HEK293T (cell line): ENCODE measurements around the gene UTP18.
"Not testable (repeated sequence)": the region's sequence is repeated elsewhere in the genome, so short reads cannot be mapped to it uniquely, and the experiment has no call there.

Experiments used
- BHLHE40 ChIP-seq: fragments of 450-650 bp; IDR thresholded peaks from 2 replicates; pipeline ENCODE4 v1.6.1; 2016; ENCODE audit warnings: mild to moderate bottlenecking, moderate library complexity, borderline replicate concordance
- ELF4 ChIP-seq: fragments of 450-650 bp; IDR thresholded peaks from 2 replicates; pipeline ENCODE4 v1.6.1; 2017; ENCODE audit warnings: antibody characterized with exemption
- FOXA1 ChIP-seq: fragments of 450-650 bp; IDR thresholded peaks from 2 replicates; pipeline ENCODE4 v1.6.1; 2016; ENCODE audit warnings: mild to moderate bottlenecking
- FOXK2 ChIP-seq: fragments of 450-650 bp; IDR thresholded peaks from 2 replicates; pipeline ENCODE4 v1.6.1; 2016; ENCODE audit warnings: mild to moderate bottlenecking
- FOXM1 ChIP-seq: fragments of 450-650 bp; IDR thresholded peaks from 2 replicates; pipeline ENCODE4 v1.6.1; 2017; ENCODE audit warnings: mild to moderate bottlenecking, borderline replicate concordance
- HDGF ChIP-seq: fragments of 450-650 bp; IDR thresholded peaks from 2 replicates; pipeline ENCODE4 v1.6.1; 2017; ENCODE audit warnings: antibody characterized with exemption, borderline replicate concordance
- NFRKB ChIP-seq: fragments of 450-650 bp; IDR thresholded peaks from 2 replicates; pipeline ENCODE4 v1.6.1; 2016; ENCODE audit warnings: mild to moderate bottlenecking, moderate library complexity
- PKNOX1 ChIP-seq: fragments of 450-650 bp; IDR thresholded peaks from 2 replicates; pipeline ENCODE4 v1.6.1; 2016
- SP1 ChIP-seq: fragments of 450-650 bp; IDR thresholded peaks from 2 replicates; pipeline ENCODE4 v1.6.1; 2017
- SUZ12 ChIP-seq: fragments of 450-650 bp; IDR thresholded peaks from 2 replicates; pipeline ENCODE4 v1.6.1; 2016; ENCODE audit warnings: mild to moderate bottlenecking
- ZNF384 ChIP-seq: fragments of 450-650 bp; IDR thresholded peaks from 2 replicates; pipeline ENCODE4 v1.6.1; 2016

DNA sequence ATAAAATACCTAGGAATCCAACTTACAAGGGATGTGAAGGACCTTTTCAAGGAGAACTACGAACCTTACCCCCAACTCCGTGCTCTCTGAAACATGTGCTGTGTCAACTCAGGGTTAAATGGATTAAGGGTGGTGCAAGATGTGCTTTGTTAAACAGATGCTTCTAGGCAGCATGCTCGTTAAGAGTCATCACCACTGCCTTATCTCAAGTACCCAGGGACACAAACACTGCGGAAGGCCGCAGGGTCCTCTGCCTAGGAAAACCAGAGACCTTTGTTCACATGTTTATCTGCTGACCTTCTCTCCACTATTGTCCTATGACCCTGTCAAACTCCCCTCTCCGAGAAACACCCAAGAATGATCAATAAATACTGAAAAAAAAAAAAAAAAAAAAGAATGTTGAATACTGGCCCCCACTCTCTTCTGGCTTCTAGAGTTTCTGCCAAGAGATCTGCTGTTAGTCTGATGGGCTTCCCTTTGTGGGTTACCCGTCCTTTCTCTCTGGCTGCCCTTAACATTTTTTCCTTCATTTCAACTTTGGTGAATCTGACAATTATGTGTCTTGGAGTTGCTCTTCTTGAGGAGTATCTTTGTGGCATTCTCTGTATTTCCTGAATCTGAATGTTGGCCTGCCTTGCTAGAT is 70.6 kb downstream of the UTP18 start:
- TF ChIP-seq BHLHE40, ELF4, HDGF, FOXA1, FOXM1, SP1, FOXK2, ZNF384, NFRKB, SUZ12, PKNOX1: not testable (repeated sequence)
